ENCODE data around the gene ZDHHC5.

Gene ZDHHC5

DNA sequence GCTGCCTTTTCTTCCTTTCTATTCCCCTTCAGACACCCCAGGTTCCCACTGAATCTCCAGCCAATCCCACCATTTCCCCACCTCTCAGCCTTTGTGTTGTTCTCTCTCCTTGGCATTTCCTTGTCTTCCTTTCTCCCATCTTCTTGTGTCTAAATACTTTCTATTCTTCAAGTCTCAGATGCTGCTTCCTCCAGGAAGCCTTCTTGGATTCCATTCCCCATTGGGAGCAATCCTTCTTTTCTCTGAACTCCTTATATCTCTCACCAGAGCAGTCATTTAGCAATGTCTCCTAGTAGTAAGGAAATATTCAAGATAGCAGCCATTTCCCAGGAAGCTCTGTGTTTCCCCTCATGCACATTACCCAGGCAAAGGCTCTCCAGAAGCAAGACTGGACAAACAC lies 33.6 kb upstream of the ZDHHC5 start (continued):
- TF ChIP-seq ZNF544 (tag by site-specific recombination; IDR thresholded peaks at IDR 0.05) (no peak), ZNF521 (tag by site-specific recombination; IDR thresholded peaks at IDR 0.05) (no peak)

DNA sequence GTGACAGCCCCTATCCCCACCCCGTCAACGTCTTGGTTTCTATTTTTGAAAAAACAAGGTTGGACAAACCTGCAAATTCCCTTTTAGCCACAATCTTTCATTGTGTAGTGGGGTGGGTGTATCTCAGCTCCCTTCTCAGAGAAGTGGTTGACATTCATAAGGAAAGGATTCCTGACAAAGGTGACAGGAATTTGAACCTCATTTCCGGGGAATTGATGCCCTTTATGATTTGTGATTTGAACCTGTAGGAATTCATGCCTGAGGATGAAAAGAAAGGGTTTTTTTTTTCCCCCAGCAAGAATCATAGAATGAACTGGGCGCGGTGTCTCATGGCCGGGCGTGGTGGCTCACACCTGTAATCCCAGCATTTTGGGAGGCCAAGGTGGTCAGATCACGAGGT lies 32.7 kb upstream of the ZDHHC5 start:
- Histone ChIP-seq H3K4me1 (ENCODE audit: control insufficient read depth, insufficient read depth, low read length) (no peaks in the 10 kb centered on the region; the same call in 1 of the 2 replicates), H3K27ac (ENCODE audit: extremely low read depth, low read depth, low read length) (no peak overlapping the region), H3K36me3 (ENCODE audit: control insufficient read depth in 2 of 2, insufficient read depth in 1 of 2, low read length in 2 of 2) (no peaks in the 10 kb centered on the region), H3K9me3 (ENCODE audit: control insufficient read depth, insufficient read depth, low read depth, low read length) (no peaks in the 10 kb centered on the region), H3K4me3 (ENCODE audit: low read depth, low read length) (no peak overlapping the region)
- ChIA-PET POLR2A (no interaction called here), CTCF (interaction anchor here (0.7 to 3.2 kb wide), 4 partner anchors 10 to 517 kb away, joined by 3 to 21 read pairs (median 7); no protein-coding TSS in a partner anchor)
- TF ChIP-seq HOXA7 (CRISPR knock-in tag; IDR thresholded peaks at IDR 0.05; ENCODE audit: borderline replicate concordance) (no peak), ZNF596 (tag by site-specific recombination; IDR thresholded peaks at IDR 0.05) (no peak), SP7 (tag by site-specific recombination; IDR thresholded peaks at IDR 0.05) (no peak), ZNF747 (tag by site-specific recombination; IDR thresholded peaks at IDR 0.05) (no peak), ZFP37 (tag by site-specific recombination; IDR thresholded peaks at IDR 0.05) (no peak)
- TF ChIP-seq, protein P1, sequence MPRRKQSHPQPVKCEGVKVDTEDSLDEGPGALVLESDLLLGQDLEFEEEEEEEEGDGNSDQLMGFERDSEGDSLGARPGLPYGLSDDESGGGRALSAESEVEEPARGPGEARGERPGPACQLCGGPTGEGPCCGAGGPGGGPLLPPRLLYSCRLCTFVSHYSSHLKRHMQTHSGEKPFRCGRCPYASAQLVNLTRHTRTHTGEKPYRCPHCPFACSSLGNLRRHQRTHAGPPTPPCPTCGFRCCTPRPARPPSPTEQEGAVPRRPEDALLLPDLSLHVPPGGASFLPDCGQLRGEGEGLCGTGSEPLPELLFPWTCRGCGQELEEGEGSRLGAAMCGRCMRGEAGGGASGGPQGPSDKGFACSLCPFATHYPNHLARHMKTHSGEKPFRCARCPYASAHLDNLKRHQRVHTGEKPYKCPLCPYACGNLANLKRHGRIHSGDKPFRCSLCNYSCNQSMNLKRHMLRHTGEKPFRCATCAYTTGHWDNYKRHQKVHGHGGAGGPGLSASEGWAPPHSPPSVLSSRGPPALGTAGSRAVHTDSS (tag by site-specific recombination; IDR thresholded peaks at IDR 0.05) = no peak

DNA sequence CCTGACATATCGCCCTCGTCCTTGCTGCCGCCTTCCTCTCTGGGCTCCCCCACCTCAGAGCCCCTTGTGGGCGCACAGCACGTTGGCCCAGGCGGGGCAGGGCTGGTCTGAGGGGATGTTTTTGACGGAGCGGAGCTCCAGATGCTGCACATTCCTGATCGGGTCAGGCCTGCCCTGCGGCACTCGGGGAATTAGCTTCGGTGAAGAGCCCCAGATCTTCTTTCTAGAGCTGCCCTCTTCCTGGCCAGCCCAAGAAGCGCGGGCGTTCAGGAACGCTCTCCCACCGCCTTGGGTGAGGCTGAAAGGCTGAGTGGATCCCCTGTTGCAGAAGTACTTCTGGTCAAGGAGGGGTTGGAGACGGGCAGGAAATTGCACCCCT lies 30.3 kb upstream of the ZDHHC5 start:
- Histone ChIP-seq H3K9me3 (ENCODE audit: control insufficient read depth, insufficient read depth, low read depth, low read length) (no peaks in the 10 kb centered on the region), H3K4me3 (ENCODE audit: low read depth, low read length) (peak overlapping the region; percentile 70), H3K4me1 (ENCODE audit: control insufficient read depth, insufficient read depth, low read length) (no peaks in the 10 kb centered on the region; the same call in 1 of the 2 replicates), H3K27ac (ENCODE audit: extremely low read depth, low read depth, low read length) (no peak overlapping the region; the same call in 1 of the 2 replicates), H3K36me3 (ENCODE audit: control insufficient read depth in 2 of 2, insufficient read depth in 1 of 2, low read length in 2 of 2) (no peaks in the 10 kb centered on the region)
- ChIA-PET POLR2A (no interaction called here), CTCF (interaction anchor here (1.5 to 8.6 kb wide), 2 partner anchors 67 to 111 kb away, joined by 11 to 183 read pairs; partner anchors contain the start of gene UBE2L6)
- no peak for TF ChIP-seq ZNF843 (tag by site-specific recombination; IDR thresholded peaks at IDR 0.05)
- TF ChIP-seq ZNF433 (tag by site-specific recombination; IDR thresholded peaks at IDR 0.05; ENCODE audit: low read depth) = no peak
- no peak for TF ChIP-seq HOXA7 (CRISPR knock-in tag; IDR thresholded peaks at IDR 0.05; ENCODE audit: borderline replicate concordance)
- TF ChIP-seq, protein P2, sequence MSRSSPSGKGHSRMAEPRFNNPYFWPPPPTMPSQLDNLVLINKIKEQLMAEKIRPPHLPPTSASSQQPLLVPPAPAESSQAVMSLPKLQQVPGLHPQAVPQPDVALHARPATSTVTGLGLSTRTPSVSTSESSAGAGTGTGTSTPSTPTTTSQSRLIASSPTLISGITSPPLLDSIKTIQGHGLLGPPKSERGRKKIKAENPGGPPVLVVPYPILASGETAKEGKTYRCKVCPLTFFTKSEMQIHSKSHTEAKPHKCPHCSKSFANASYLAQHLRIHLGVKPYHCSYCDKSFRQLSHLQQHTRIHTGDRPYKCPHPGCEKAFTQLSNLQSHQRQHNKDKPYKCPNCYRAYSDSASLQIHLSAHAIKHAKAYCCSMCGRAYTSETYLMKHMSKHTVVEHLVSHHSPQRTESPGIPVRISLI (tag by site-specific recombination; IDR thresholded peaks at IDR 0.05) = no peak
- TF ChIP-seq, protein P3, sequence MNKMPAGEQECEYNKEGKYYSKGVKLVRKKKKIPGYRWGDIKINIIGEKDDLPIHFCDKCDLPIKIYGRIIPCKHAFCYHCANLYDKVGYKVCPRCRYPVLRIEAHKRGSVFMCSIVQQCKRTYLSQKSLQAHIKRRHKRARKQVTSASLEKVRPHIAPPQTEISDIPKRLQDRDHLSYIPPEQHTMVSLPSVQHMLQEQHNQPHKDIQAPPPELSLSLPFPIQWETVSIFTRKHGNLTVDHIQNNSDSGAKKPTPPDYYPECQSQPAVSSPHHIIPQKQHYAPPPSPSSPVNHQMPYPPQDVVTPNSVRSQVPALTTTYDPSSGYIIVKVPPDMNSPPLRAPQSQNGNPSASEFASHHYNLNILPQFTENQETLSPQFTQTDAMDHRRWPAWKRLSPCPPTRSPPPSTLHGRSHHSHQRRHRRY (tag by site-specific recombination; IDR thresholded peaks at IDR 0.05) = no peak
- TF ChIP-seq ZNF423 (tag by site-specific recombination; IDR thresholded peaks at IDR 0.05) = no peak
- no peak for TF ChIP-seq ZNF555 (tag by site-specific recombination; conservative IDR thresholded peaks at IDR 0.05)
- TF ChIP-seq, protein P4, sequence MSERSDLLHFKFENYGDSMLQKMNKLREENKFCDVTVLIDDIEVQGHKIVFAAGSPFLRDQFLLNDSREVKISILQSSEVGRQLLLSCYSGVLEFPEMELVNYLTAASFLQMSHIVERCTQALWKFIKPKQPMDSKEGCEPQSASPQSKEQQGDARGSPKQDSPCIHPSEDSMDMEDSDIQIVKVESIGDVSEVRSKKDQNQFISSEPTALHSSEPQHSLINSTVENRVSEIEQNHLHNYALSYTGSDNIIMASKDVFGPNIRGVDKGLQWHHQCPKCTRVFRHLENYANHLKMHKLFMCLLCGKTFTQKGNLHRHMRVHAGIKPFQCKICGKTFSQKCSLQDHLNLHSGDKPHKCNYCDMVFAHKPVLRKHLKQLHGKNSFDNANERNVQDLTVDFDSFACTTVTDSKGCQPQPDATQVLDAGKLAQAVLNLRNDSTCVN (tag by site-specific recombination; optimal IDR thresholded peaks at IDR 0.05) = no peak
- TF ChIP-seq ZNF391 (tag by site-specific recombination; IDR thresholded peaks at IDR 0.05; ENCODE audit: borderline replicate concordance, low read depth) = no peak
- TF ChIP-seq ZNF266 (tag by site-specific recombination; IDR thresholded peaks at IDR 0.05; ENCODE audit: low read depth) = no peak
- no peak for TF ChIP-seq ZEB2 (tag by site-specific recombination; IDR thresholded peaks at IDR 0.05)
- TF ChIP-seq ZNF629 (tag by site-specific recombination; IDR thresholded peaks at IDR 0.05) = no peak
- no peak for TF ChIP-seq TCF7L2 (IDR thresholded peaks at IDR 0.05; ENCODE audit: borderline replicate concordance, low read depth, low read length)
- no peak for TF ChIP-seq ZNF501 (tag by site-specific recombination; IDR thresholded peaks at IDR 0.05)

Measured in HEK293 (cell line).